Measurements from ENCODE around the gene DCXR.

DNA sequence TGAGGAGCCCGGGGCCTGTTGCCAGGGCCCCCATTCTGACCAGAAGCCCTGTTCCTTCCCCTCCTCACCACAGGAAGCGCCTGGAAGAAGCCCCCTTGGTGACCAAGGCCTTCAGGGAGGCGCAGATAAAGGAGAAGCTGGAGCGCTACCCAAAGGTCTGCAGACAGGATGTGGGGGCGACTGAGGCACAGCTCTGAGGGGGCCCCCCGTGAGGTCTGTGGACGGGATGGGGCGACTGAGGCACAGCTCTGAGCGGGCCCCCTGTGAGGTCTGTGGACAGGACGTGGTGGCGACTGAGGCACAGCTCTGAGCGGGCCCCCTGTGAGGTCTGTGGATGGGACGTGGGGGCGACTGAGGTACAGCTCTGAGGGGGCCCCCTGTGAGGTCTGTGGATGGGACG lies 28.1 kb downstream of the DCXR start:
- TF ChIP-seq, protein P1, sequence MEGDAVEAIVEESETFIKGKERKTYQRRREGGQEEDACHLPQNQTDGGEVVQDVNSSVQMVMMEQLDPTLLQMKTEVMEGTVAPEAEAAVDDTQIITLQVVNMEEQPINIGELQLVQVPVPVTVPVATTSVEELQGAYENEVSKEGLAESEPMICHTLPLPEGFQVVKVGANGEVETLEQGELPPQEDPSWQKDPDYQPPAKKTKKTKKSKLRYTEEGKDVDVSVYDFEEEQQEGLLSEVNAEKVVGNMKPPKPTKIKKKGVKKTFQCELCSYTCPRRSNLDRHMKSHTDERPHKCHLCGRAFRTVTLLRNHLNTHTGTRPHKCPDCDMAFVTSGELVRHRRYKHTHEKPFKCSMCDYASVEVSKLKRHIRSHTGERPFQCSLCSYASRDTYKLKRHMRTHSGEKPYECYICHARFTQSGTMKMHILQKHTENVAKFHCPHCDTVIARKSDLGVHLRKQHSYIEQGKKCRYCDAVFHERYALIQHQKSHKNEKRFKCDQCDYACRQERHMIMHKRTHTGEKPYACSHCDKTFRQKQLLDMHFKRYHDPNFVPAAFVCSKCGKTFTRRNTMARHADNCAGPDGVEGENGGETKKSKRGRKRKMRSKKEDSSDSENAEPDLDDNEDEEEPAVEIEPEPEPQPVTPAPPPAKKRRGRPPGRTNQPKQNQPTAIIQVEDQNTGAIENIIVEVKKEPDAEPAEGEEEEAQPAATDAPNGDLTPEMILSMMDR (IDR thresholded peaks at IDR 0.05), result no peak
- TF ChIP-seq POLR2A (IDR thresholded peaks at IDR 0.05) (no peak), POLR2AphosphoS5 (IDR thresholded peaks at IDR 0.05) (no peak)
